NT2/D1 (cell line): Measurements from ENCODE around the gene CD81.

Experiments
- SUZ12 ChIP-seq: IDR thresholded peaks from 2 replicates; pipeline ENCODE4 v1.6.1; 2011; ENCODE audit not compliant: insufficient read length, insufficient read depth; ENCODE audit errors: extremely low read depth
- YY1 ChIP-seq: IDR thresholded peaks from 2 replicates; pipeline ENCODE4 v1.6.1; 2011; ENCODE audit not compliant: insufficient read length, insufficient read depth
- ZNF274 ChIP-seq: IDR thresholded peaks from 2 replicates; pipeline ENCODE4 v1.6.1; 2011; ENCODE audit warnings: mild to moderate bottlenecking, low read depth, low read length

DNA sequence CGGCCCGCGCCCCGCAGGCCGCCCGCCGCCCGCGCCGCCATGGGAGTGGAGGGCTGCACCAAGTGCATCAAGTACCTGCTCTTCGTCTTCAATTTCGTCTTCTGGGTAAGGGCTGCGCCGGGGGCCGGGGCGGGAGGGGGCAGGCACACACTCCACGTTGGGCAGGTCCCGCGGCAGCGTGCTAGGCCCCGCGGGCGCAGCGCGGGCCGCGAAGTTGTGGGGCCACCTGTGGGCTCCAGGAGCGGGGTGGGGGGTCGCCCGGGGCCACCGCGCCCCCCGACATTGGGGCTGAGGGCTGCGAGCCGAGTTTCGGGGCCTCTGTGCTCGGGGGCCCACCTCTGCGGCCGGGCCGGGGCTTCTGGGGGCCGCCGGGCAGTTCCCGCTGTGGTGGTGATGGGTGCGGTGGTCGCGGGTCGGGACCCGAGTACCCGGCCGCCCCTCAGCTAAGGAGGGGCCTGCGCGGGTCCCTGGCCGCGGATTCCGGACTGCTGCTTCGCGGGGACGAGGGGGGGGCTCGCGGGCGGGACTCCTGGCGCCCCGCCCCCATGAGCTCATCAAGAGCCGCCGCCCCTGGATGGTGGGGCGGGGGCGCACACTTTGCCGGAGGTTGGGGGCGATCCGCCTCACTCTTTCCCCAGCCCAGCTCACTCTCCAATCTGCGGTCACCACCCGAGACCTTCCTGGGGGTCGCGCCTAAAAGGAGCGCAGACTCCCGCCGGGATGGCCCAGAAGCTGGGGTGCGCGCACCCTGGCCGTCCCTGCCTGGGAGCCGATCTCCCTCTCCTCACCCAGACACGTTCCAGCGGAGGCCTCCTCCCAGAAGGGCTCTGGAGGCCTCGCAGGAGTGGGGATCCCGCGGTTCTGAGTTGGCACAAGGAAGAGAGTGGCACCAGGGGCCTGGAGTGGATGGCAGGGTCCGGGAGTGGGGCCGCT is 667 bp downstream of the CD81 start:
- TF ChIP-seq ZNF274 = no peak
- TF ChIP-seq YY1 = no peak
- TF ChIP-seq SUZ12 = no peak
